Activated CD8-positive, alpha-beta T cell treated with anti-CD3 and anti-CD28 coated beads, Interleukin-2, amount 10 ng/mL, durations not matched to agents 7 days and 5 days (primary cell): ENCODE results near the gene RAB12. TPM values are rescaled to one million over a fixed set of nuclear protein-coding genes. Genes with fewer than 3 reads are reported as not detected.

Experiments
- ATAC-seq: fragments of 150-1000 bp; cut with Tn5 transposase; one replicate; pipeline ENCODE4 v1.10.0; 2021; ENCODE audit warnings: moderate library complexity
- CTCF ChIA-PET: fragments of 350-600 bp; sonication (Branson Sonifier 250); formaldehyde crosslinking; loops from one replicate; lab custom pipeline; 2021; ENCODE audit warnings: antibody characterized with exemption; lab: Charles Lee
- POLR2A ChIA-PET: fragments of 350-600 bp; sonication (Branson Sonifier 250); formaldehyde crosslinking; loops from one replicate; lab custom pipeline; 2021; ENCODE audit warnings: antibody characterized with exemption; lab: Charles Lee
- DNase-seq: peaks from one replicate; pipeline ENCODE4 v3.0.0-alpha.2; 2020
- H3K27ac Mint-ChIP-seq: one replicate; pipeline ENCODE4 v1.8.0; 2021; ENCODE audit warnings: mild to moderate bottlenecking, mixed read lengths
- H3K27me3 Mint-ChIP-seq: one replicate; pipeline ENCODE4 v1.8.0; 2021; ENCODE audit warnings: low read depth, mixed read lengths
- H3K36me3 Mint-ChIP-seq: one replicate; pipeline ENCODE4 v1.8.0; 2021; ENCODE audit warnings: low read depth, mixed read lengths
- H3K4me1 Mint-ChIP-seq: one replicate; pipeline ENCODE4 v1.8.0; 2021; ENCODE audit warnings: low read depth, mixed read lengths
- H3K4me3 Mint-ChIP-seq: one replicate; pipeline ENCODE4 v1.8.0; 2021; ENCODE audit warnings: mild to moderate bottlenecking, mixed read lengths
- H3K9me3 Mint-ChIP-seq: one replicate; pipeline ENCODE4 v1.8.0; 2022; ENCODE audit warnings: mixed read lengths; ENCODE audit not compliant: insufficient read depth
- total RNA-seq, 2 experiments: library from RNA; stranded (reverse); gene quantifications; one replicate each; pipeline ENCODE4 v1.2.3, GENCODE V29; 2021

RAB12 gene
- total RNA-seq, 2 experiments from 2014 or later = 14.5 to 15.2 TPM

DNA sequence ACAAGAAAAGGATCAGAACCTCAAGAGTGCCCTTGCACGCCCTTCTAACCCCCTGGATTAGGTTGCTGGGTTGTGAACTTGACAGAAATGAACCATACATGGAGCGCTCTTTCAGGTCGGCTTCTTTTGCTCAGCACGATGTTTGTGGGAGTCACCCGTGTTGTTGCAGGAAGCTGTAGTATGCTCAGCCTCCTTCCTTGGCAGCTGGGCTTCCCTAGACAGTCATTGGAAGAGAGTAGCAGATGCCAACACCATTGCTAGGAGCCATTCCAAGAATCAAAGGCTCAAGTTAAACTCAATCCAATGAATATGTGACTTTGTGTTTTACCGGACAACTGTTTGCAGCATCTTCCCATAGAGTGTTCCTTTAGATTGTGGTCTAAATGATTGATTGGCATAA lies 47.0 kb downstream of the RAB12 start:
- no peaks in the 10 kb centered on the region for H3K9me3 Mint-ChIP-seq
- ChIA-PET CTCF (interaction anchor here (1.3 to 4.8 kb wide), 3 partner anchors 16 to 331 kb away, joined by 3 to 44 read pairs (median 28); no protein-coding TSS in a partner anchor), POLR2A (no interaction called here)
- no peak overlapping the region for H3K4me3 Mint-ChIP-seq
- DNase-seq (no peak), ATAC-seq (no peak)
- no peaks in the 10 kb centered on the region for H3K36me3 Mint-ChIP-seq
- H3K27me3 Mint-ChIP-seq = peaks cover 12% of the 10 kb centered on the region
- H3K4me1 Mint-ChIP-seq = no peaks in the 10 kb centered on the region
- no peak overlapping the region for H3K27ac Mint-ChIP-seq

GRCh38 chr18:8657050-8657820 lies 48.0 kb downstream of the RAB12 start:
- Mint-ChIP-seq H3K9me3 (no peaks in the 10 kb centered on the region), H3K27ac (no peak overlapping the region), H3K36me3 (no peaks in the 10 kb centered on the region), H3K4me1 (no peaks in the 10 kb centered on the region), H3K4me3 (no peak overlapping the region), H3K27me3 (peaks cover 12% of the 10 kb centered on the region)
- no peak for DNase-seq
- ChIA-PET POLR2A (no interaction called here), CTCF (interaction anchor here (1.3 to 4.8 kb wide), 2 partner anchors 15 to 330 kb away, joined by 3 to 44 read pairs; no protein-coding TSS in a partner anchor)
- ATAC-seq = no peak

- Mint-ChIP-seq H3K36me3 (no peaks in the 10 kb centered on the region), H3K4me1 (no peaks in the 10 kb centered on the region), H3K4me3 (no peak overlapping the region), H3K9me3 (no peaks in the 10 kb centered on the region), H3K27ac (no peak overlapping the region), H3K27me3 (peaks cover 12% of the 10 kb centered on the region)
- ChIA-PET POLR2A (no interaction called here), CTCF (no interaction called here)
- DNase-seq (no peak), ATAC-seq (no peak)
These were observed 48.7 kb downstream of the RAB12 start for GRCh38 chr18:8657873-8658470.

DNA sequence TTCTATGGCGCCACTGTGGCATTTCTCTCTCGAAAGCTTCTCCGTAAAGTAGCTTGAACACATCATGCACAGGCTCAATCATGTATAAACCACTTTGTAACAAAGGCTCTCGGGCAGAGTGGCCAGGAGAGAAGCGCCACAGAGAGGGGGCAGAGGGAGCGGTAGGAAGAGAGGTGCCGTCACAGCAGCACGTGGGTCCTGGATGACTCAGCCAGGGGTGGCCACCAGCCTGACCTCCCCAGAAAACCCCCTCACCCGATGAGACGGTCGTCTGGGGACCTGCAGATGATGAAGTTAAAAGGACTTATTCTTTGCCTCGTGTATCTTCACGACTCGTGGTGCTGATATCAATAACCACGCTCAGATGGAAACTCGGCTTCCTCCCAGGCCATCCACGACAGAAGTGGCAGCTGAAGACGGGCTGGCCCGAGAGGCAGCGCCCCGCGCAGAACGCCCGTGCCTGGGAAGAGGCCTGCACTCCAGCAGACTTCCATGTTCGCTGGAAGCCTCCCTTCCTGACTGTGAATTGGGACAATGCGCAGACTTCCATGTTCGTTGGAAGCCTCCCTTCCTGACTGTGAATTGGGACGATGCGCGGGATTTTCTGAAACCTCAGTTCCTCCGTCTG lies 49.7 kb downstream of the RAB12 start:
- POLR2A ChIA-PET = no interaction called here
- CTCF ChIA-PET = no interaction called here
- Mint-ChIP-seq H3K9me3 (no peaks in the 10 kb centered on the region), H3K36me3 (no peaks in the 10 kb centered on the region), H3K4me1 (no peaks in the 10 kb centered on the region), H3K27me3 (peaks cover 7% of the 10 kb centered on the region), H3K27ac (no peak overlapping the region), H3K4me3 (no peak overlapping the region)
- DNase-seq (no peak), ATAC-seq (no peak)

- no peaks in the 10 kb centered on the region for H3K36me3 Mint-ChIP-seq
- POLR2A ChIA-PET = no interaction called here
- H3K27me3 Mint-ChIP-seq = peaks cover 4% of the 10 kb centered on the region
- ATAC-seq = no peak
- no peak for DNase-seq
- H3K9me3 Mint-ChIP-seq = no peaks in the 10 kb centered on the region
- no peaks in the 10 kb centered on the region for H3K4me1 Mint-ChIP-seq
- H3K4me3 Mint-ChIP-seq = no peak overlapping the region
- H3K27ac Mint-ChIP-seq = no peak overlapping the region
- CTCF ChIA-PET = no interaction called here
These were observed 50.5 kb downstream of the RAB12 start for GRCh38 chr18:8659609-8660242.

DNA sequence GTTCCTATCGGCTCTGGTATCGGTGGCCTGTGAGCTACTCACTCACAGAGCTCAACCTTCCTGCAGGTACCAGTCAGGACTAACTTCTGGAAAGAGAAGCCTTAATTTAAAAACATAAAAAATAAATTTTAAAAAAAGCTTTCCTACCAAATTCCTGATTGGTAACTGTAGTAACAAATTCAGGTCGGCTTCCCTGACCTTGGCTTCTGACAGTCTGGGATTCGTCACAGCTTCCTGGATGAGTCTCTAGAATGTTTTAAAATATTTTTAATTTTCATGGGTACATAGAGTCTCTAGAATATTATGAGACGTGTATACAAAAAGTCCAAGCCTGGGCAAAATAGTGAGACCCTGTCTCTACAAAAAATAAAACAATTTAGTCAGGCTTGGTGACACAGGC lies 51.1 kb downstream of the RAB12 start:
- no peak overlapping the region for H3K27ac Mint-ChIP-seq

DNA sequence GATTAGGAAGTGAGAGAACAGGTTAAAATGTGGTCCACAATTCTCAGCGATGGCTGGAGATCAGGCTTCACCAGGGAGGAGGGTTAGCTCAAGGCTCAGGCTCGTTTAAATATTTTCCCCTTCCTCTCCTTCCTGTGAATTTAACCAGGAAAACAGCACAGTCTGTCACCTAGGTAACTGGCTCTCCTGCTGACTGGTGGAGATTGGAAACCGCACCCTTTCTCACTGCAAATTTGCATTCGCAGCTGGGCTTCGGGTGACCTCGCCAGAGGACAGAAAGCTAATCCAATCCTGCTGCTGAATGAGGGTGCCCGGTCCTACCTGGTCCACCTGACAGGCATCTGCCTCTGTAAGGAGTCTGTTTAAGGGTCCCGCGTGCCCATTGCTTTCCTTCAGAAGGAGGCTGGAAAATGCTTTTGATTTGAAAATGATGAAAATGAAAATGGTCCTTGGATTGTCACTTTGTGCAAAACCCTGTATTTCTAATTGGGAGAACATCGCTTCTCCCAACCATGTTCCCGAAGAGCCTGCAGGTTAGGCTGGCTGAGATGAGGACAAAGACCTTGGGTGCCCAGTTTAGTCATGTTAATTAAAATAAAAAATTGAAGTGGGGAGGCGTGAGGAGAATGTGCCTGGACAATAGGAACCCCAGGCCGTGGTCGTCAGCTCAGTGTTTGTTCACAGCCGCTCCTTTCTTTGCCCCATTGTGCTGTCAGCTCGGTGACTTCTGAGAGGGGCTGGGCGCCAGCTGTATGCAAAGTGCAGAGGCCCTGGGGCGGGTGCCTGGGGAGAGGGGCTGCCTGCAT lies 52.7 kb downstream of the RAB12 start:
- ATAC-seq (no peak), DNase-seq (no peak)
- no peak overlapping the region for H3K27ac Mint-ChIP-seq
- peaks cover 2% of the 10 kb centered on the region for H3K27me3 Mint-ChIP-seq
- no peaks in the 10 kb centered on the region for H3K9me3 Mint-ChIP-seq
- H3K36me3 Mint-ChIP-seq = no peaks in the 10 kb centered on the region
- ChIA-PET CTCF (interaction anchor here (2.1 kb wide), 1 partner anchor 320 kb away, joined by 5 read pairs; no protein-coding TSS in a partner anchor), POLR2A (no interaction called here)
- H3K4me3 Mint-ChIP-seq = no peak overlapping the region
- no peaks in the 10 kb centered on the region for H3K4me1 Mint-ChIP-seq

More for the DNA sequence above, 51.1 kb downstream of the RAB12 start:
- H3K4me3 Mint-ChIP-seq = no peak overlapping the region
- ChIA-PET CTCF (interaction anchor here (2.1 kb wide), 1 partner anchor 322 kb away, joined by 5 read pairs; no protein-coding TSS in a partner anchor), POLR2A (no interaction called here)
- no peaks in the 10 kb centered on the region for H3K9me3 Mint-ChIP-seq
- no peaks in the 10 kb centered on the region for H3K4me1 Mint-ChIP-seq
- no peaks in the 10 kb centered on the region for H3K36me3 Mint-ChIP-seq
- ATAC-seq (no peak), DNase-seq (no peak)
- peaks cover 2% of the 10 kb centered on the region for H3K27me3 Mint-ChIP-seq

DNA sequence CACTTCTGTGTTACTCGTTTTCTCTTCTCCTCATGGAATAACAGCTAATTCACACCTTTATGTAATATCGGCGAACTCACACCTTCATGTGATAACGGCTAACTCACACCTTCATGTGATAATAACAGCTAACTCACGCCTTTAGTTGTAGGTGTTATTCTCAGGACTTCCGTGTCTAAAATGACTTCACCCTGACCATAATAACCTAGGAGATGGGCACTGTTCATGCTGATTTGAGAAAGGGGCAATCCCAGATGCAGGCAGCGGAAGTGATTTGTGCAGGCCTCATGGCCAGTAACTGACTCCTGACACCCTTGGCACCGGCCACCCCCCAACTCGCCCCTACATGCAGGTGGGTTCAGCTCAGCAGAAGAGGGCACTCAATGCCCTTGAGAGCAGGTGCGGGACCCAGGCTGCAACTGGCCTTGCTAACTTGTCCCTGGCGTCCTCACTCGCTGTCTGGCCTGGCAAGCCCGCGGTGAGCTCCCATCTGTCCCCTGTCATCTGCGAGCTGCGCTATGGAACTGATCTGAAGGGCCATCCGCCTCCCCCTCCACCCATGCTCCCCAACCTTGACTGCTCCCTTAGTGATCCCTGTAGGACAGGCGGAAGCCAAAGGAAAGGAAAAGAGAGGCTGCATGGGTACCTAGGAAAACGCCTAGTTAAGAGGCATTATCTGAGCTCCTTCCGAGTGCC lies 53.5 kb downstream of the RAB12 start:
- no peaks in the 10 kb centered on the region for H3K36me3 Mint-ChIP-seq
- peaks cover 2% of the 10 kb centered on the region for H3K27me3 Mint-ChIP-seq
- H3K4me3 Mint-ChIP-seq = no peak overlapping the region
- no peak for ATAC-seq
- no peaks in the 10 kb centered on the region for H3K4me1 Mint-ChIP-seq
- DNase-seq = no peak
- ChIA-PET POLR2A (no interaction called here), CTCF (no interaction called here)
- no peak overlapping the region for H3K27ac Mint-ChIP-seq
- H3K9me3 Mint-ChIP-seq = no peaks in the 10 kb centered on the region

- Mint-ChIP-seq H3K27ac (no peak overlapping the region), H3K4me1 (no peaks in the 10 kb centered on the region), H3K36me3 (no peaks in the 10 kb centered on the region), H3K4me3 (no peak overlapping the region), H3K27me3 (no peaks in the 10 kb centered on the region), H3K9me3 (no peaks in the 10 kb centered on the region)
- POLR2A ChIA-PET = no interaction called here
- CTCF ChIA-PET = interaction anchor here (1.3 kb wide), 1 partner anchor 14 kb away, joined by 3 read pairs; no protein-coding TSS in a partner anchor
- no peak for ATAC-seq
- DNase-seq = no peak
These were observed 58.6 kb downstream of the RAB12 start for GRCh38 chr18:8667846-8668245.

DNA sequence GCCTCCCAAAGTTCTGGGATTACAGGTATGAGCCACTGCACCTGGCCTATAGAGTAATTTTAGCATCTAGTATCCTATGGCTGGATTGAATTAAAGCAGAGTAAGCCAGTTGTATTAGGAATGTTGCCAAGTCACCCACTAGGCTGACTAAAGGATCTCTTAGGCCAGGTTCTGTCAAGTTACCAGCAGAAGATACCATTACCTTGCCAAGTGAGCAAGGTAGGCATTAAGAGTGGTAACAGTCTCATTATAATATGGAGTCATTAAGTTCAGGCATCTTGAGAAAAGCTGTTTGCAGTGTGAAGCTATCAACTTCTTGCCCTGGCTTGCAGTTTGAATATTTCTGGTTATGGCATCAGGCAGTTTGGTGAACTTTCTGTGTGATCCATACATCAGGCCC lies 59.1 kb downstream of the RAB12 start:
- POLR2A ChIA-PET = no interaction called here
- Mint-ChIP-seq H3K27ac (no peak overlapping the region), H3K27me3 (no peaks in the 10 kb centered on the region), H3K4me1 (no peaks in the 10 kb centered on the region), H3K9me3 (no peaks in the 10 kb centered on the region), H3K36me3 (no peaks in the 10 kb centered on the region), H3K4me3 (no peak overlapping the region)
- CTCF ChIA-PET = interaction anchor here (1.0 to 1.3 kb wide), 2 partner anchors 11 to 15 kb away, joined by 3 read pairs; no protein-coding TSS in a partner anchor
- DNase-seq = no peak
- ATAC-seq = no peak

- POLR2A ChIA-PET = no interaction called here
- no peak for ATAC-seq
- H3K36me3 Mint-ChIP-seq = no peaks in the 10 kb centered on the region
These were observed 60.3 kb downstream of the RAB12 start for GRCh38 chr18:8669571-8669970.

More at GRCh38 chr18:8669571-8669970, 60.3 kb downstream of the RAB12 start:
- Mint-ChIP-seq H3K27ac (no peak overlapping the region), H3K9me3 (no peaks in the 10 kb centered on the region), H3K27me3 (peaks cover 2% of the 10 kb centered on the region), H3K4me1 (no peaks in the 10 kb centered on the region), H3K4me3 (no peak overlapping the region)
- CTCF ChIA-PET = no interaction called here
- no peak for DNase-seq
